Measurements from ENCODE around the gene ELOVL6. TPM values are rescaled to one million over a fixed set of nuclear protein-coding genes. Genes with fewer than 3 reads are reported as not detected.

The ELOVL6 gene
- total RNA-seq, 1 donor from 2014 or later = 27.6 TPM

GRCh38 chr4:110099638-110100037 lies 98.8 kb downstream of the ELOVL6 start:
- Mint-ChIP-seq H3K4me1 (peaks cover 5% of the 10 kb centered on the region), H3K4me3 (no peak overlapping the region), H3K27ac (no peak overlapping the region), H3K9me3 (no peaks in the 10 kb centered on the region), H3K36me3 (peaks cover 6% of the 10 kb centered on the region), H3K27me3 (ENCODE audit: low read depth) (no peaks in the 10 kb centered on the region)
- no peak for DNase-seq (ENCODE audit: low spot score in 2 of 2, unreplicated experiment in 2 of 2)
- no peak for TF ChIP-seq CTCF (IDR thresholded peaks at IDR 0.05; ENCODE audit: unreplicated experiment)

- H3K4me3 Mint-ChIP-seq = no peak overlapping the region
- no peak overlapping the region for H3K27ac Mint-ChIP-seq
- no peaks in the 10 kb centered on the region for H3K9me3 Mint-ChIP-seq
- H3K4me1 Mint-ChIP-seq = peaks cover 17% of the 10 kb centered on the region
- no peaks in the 10 kb centered on the region for H3K27me3 Mint-ChIP-seq (ENCODE audit: low read depth)
- no peaks in the 10 kb centered on the region for H3K36me3 Mint-ChIP-seq
- TF ChIP-seq CTCF (IDR thresholded peaks at IDR 0.05; ENCODE audit: unreplicated experiment) = no peak
- no peak for DNase-seq (ENCODE audit: low spot score in 2 of 2, unreplicated experiment in 2 of 2)
Observed at GRCh38 chr4:110096405-110096804, 102.0 kb downstream of the ELOVL6 start.

GRCh38 chr4:110092646-110093045 lies 105.8 kb downstream of the ELOVL6 start:
- no peak overlapping the region for H3K27ac Mint-ChIP-seq
- H3K4me3 Mint-ChIP-seq = no peak overlapping the region
- H3K9me3 Mint-ChIP-seq = no peaks in the 10 kb centered on the region
- H3K36me3 Mint-ChIP-seq = peaks cover 1% of the 10 kb centered on the region
- TF ChIP-seq CTCF (IDR thresholded peaks at IDR 0.05; ENCODE audit: unreplicated experiment) = no peak
- H3K27me3 Mint-ChIP-seq (ENCODE audit: low read depth) = no peaks in the 10 kb centered on the region
- peaks cover 33% of the 10 kb centered on the region for H3K4me1 Mint-ChIP-seq
- no peak for DNase-seq (ENCODE audit: low spot score in 2 of 2, unreplicated experiment in 2 of 2)

- no peak for TF ChIP-seq CTCF (IDR thresholded peaks at IDR 0.05; ENCODE audit: unreplicated experiment)
- Mint-ChIP-seq H3K36me3 (peaks cover 1% of the 10 kb centered on the region), H3K4me3 (no peak overlapping the region), H3K27me3 (ENCODE audit: low read depth) (no peaks in the 10 kb centered on the region), H3K4me1 (peaks cover 41% of the 10 kb centered on the region), H3K9me3 (no peaks in the 10 kb centered on the region), H3K27ac (no peak overlapping the region)
- no peak for DNase-seq (ENCODE audit: low spot score in 2 of 2, unreplicated experiment in 2 of 2)
Observed at GRCh38 chr4:110091434-110092140, 106.8 kb downstream of the ELOVL6 start.

- Mint-ChIP-seq H3K9me3 (no peaks in the 10 kb centered on the region), H3K36me3 (peaks cover 5% of the 10 kb centered on the region), H3K4me3 (no peak overlapping the region), H3K27me3 (ENCODE audit: low read depth) (no peaks in the 10 kb centered on the region), H3K27ac (no peak overlapping the region), H3K4me1 (peaks cover 51% of the 10 kb centered on the region)
- TF ChIP-seq CTCF (IDR thresholded peaks at IDR 0.05; ENCODE audit: unreplicated experiment) = no peak
- no peak for DNase-seq (ENCODE audit: low spot score in 2 of 2, unreplicated experiment in 2 of 2)
Observed at GRCh38 chr4:110088670-110089069, 109.7 kb downstream of the ELOVL6 start.
